ENCODE measurements around the gene MCC. TPM values are rescaled to one million over a fixed set of nuclear protein-coding genes. Genes with fewer than 3 reads are reported as not detected.

The MCC gene
- total RNA-seq, 5 donors from 2014 or later (not counting 1 experiment from before 2014, with no cell fraction given) = 2.6 to 8.3 (median 6.3) TPM

DNA sequence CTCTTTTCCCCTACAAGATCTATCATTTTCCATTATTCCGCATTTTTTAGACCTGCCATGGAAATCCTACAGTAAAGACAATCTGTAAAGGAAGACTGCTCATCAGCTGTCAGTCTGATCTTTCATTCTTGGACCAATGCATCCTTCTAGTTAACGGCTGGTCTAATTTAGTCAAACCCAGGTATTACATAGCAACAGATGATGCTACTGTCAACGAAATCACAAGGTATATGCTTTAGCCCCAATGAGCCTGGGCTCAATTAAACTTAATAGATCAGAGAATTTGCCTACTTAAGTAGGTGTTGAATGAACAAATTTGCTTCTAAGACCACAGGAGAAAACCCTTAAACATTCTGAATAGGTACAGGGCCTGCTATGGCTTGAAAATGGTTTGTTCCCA, 260.5 kb downstream of the MCC start:
- Mint-ChIP-seq H3K4me1 (no peaks in the 10 kb centered on the region), H3K9me3 (no peaks in the 10 kb centered on the region), H3K4me3 (no peak overlapping the region), H3K36me3 (peaks cover under 1% of the 10 kb centered on the region), H3K27me3 (peaks cover 3 to 14% of the 10 kb centered on the region in 2 donors), H3K27ac (no peak overlapping the region)
- H3K36me3 ChIP-seq (ENCODE audit: control insufficient read depth in 2 of 2, extremely low read depth in 1 of 2, insufficient read depth in 1 of 2, low read length in 1 of 2) = no peaks in the 10 kb centered on the region
- 58% methylated on average over 2 of the region's 3 CpGs for WGBS (ENCODE audit: insufficient coverage)
- ChIA-PET CTCF (no interaction called here), POLR2A (no interaction called here)
- H3K27me3 ChIP-seq (replicated peaks in 1 of 2; ENCODE audit: control insufficient read depth in 2 of 2, extremely low read depth in 1 of 2, insufficient read depth in 2 of 2, low read length in 1 of 2) = no peaks in the 10 kb centered on the region
- no peak overlapping the region for H3K4me3 ChIP-seq (ENCODE audit: control insufficient read depth in 1 of 2, extremely low read depth in 1 of 2, low read length in 1 of 2)
- H3K4me1 ChIP-seq (ENCODE audit: control insufficient read depth in 1 of 2, extremely low read depth in 1 of 2, insufficient read depth in 2 of 2, low read length in 2 of 2) = no peaks in the 10 kb centered on the region
- DNase-seq (no peak), ATAC-seq (replicated peaks in 1 of 4) (no peak)
- H3K27ac ChIP-seq (ENCODE audit: low read length) = no peak overlapping the region
- H3K9me3 ChIP-seq = no peaks in the 10 kb centered on the region

DNA sequence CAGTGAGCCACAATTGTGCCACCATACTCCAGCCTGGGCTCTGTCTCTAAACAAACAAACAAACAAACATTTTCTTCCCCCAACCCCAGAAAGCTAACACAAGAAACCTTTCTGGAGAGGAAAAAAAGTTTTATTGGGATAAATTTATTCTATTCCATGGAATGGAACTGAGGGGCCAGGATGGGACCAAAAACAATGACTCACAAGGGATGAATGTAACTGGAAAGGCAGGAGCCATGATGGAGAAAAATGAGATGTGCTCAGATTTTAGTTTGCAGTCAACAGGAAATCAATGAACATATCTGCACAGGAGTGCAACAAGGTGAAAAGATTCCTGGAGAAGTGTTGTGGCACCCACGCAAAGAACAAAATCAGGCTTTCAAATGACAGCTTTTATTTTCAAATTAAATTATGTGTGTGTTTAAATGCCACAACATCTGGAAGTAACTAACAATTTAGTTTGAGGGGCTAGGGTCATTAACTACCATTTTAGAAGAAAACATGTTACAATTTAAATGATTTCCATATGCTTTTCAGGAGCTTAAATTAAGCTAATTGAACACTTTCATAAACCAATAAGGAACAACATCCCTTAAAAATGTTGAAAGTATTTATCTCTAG, 262.0 kb downstream of the MCC start:
- WGBS (ENCODE audit: insufficient coverage) = no CpG with 5 or more reads among the region's 1 CpG
- peaks cover 5% of the 10 kb centered on the region for H3K36me3 Mint-ChIP-seq
- H3K4me1 Mint-ChIP-seq = no peaks in the 10 kb centered on the region
- H3K27me3 ChIP-seq (replicated peaks in 1 of 2; ENCODE audit: control insufficient read depth in 2 of 2, extremely low read depth in 1 of 2, insufficient read depth in 2 of 2, low read length in 1 of 2) = no peaks in the 10 kb centered on the region
- no peak for ATAC-seq (replicated peaks in 1 of 4)
- DNase-seq = no peak
- no peak overlapping the region for H3K27ac Mint-ChIP-seq
- H3K9me3 ChIP-seq = no peaks in the 10 kb centered on the region
- no peak overlapping the region for H3K4me3 Mint-ChIP-seq
- POLR2A ChIA-PET = no interaction called here
- peaks cover 4 to 18% of the 10 kb centered on the region in 2 donors for H3K27me3 Mint-ChIP-seq
- H3K4me3 ChIP-seq (ENCODE audit: control insufficient read depth in 1 of 2, extremely low read depth in 1 of 2, low read length in 1 of 2) = no peak overlapping the region
- CTCF ChIA-PET = no interaction called here
- H3K36me3 ChIP-seq (ENCODE audit: control insufficient read depth in 2 of 2, extremely low read depth in 1 of 2, insufficient read depth in 1 of 2, low read length in 1 of 2) = no peaks in the 10 kb centered on the region
- no peaks in the 10 kb centered on the region for H3K9me3 Mint-ChIP-seq
- H3K4me1 ChIP-seq (ENCODE audit: control insufficient read depth in 1 of 2, extremely low read depth in 1 of 2, insufficient read depth in 2 of 2, low read length in 2 of 2) = no peaks in the 10 kb centered on the region
- H3K27ac ChIP-seq (ENCODE audit: low read length) = no peak overlapping the region

DNA sequence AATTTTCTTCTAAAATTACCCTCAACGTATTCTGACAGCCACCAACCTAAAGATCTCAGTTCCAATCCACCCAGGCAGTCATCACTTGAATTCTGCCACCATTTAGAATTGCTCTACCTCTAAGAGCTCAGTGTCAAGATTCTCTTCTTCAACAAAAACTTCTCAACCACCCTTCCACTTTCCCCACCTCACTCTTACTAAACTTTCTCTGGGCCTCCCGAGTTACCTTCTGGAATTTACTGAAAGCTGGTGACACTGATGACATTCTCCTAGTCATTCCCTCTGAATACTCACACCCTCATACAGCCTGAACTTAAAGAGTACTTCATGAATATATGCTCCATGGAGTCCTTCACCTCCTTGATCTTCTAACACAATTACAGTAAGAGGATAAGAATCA, 263.0 kb downstream of the MCC start:
- Histone ChIP-seq H3K27ac (ENCODE audit: low read length) (no peak overlapping the region), H3K4me3 (ENCODE audit: control insufficient read depth in 1 of 2, extremely low read depth in 1 of 2, low read length in 1 of 2) (no peak overlapping the region), H3K36me3 (ENCODE audit: control insufficient read depth in 2 of 2, extremely low read depth in 1 of 2, insufficient read depth in 1 of 2, low read length in 1 of 2) (no peaks in the 10 kb centered on the region), H3K4me1 (ENCODE audit: control insufficient read depth in 1 of 2, extremely low read depth in 1 of 2, insufficient read depth in 2 of 2, low read length in 2 of 2) (no peaks in the 10 kb centered on the region), H3K27me3 (replicated peaks in 1 of 2; ENCODE audit: control insufficient read depth in 2 of 2, extremely low read depth in 1 of 2, insufficient read depth in 2 of 2, low read length in 1 of 2) (no peaks in the 10 kb centered on the region), H3K9me3 (no peaks in the 10 kb centered on the region)
- CTCF ChIA-PET = interaction anchor here in 1 of 2 donors (0.6 kb wide), 1 partner anchor 10 kb away, joined by 3 read pairs; no protein-coding TSS in a partner anchor
- Mint-ChIP-seq H3K4me1 (no peaks in the 10 kb centered on the region), H3K27me3 (peaks cover 4 to 18% of the 10 kb centered on the region in 2 donors), H3K4me3 (no peak overlapping the region), H3K36me3 (peaks cover 5% of the 10 kb centered on the region), H3K27ac (no peak overlapping the region), H3K9me3 (no peaks in the 10 kb centered on the region)
- 78% methylated on average over 2 of the region's 2 CpGs for WGBS (ENCODE audit: insufficient coverage)
- DNase-seq (no peak), ATAC-seq (replicated peaks in 1 of 4) (no peak)
- POLR2A ChIA-PET = no interaction called here

DNA sequence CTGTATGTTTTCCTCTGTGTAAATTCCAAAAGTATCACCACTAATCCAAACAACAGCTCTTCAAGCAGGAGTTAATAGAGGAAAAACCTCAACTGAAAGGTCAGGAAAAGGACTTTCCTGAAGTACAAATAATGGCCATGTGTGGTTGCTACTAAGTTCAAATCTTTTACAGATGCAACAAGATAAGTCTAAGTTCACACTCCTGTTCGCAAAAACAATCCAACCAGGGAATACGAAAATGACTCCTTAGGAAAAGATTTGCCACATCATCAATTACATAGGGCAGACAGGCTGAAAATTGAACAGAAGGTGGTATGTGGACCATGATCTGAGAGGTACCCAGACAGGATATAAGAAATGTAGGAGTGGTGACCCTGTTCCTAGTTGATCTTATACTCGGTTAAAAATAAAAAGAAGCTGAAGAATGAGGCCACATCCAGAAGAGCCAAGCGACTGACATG, 263.6 kb downstream of the MCC start:
- H3K27ac Mint-ChIP-seq = no peak overlapping the region
- H3K9me3 ChIP-seq = no peaks in the 10 kb centered on the region
- POLR2A ChIA-PET = no interaction called here

DNA sequence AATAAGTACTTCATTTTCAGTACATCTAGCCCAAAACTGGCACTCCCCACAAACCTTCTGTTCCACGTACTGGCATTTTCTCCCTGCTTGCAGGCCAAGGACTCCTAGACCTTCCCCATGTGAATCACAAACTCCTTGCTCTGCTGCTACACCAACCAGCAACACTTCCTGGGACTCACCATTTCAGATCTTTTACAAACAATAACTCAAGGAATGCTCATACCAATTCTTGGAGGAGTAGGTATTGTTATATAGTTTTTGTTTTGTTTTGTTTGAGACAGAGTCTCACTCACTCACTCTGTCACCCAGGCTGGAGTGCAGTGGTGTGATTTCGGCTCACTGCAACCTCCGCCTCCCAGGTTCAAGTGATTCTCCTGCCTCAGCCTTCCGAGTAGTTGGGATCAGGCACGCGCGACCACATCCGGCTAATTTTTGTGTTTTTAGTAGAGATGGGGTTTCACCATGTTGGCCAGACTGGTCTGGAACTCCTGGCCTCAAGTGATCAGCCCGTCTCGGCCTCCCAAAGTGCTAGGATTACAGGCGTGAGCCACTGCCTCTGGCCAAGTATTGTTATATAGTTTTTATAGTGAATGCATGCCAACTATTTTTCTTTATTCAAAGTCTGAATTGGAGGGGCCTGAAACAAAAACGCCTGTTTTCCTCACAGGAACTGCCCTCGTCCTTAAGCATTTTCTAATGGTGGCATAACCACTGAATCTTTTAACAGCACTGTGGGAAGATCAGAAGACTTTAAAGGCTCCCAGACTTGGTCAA, 264.2 kb downstream of the MCC start:
- Histone ChIP-seq H3K36me3 (ENCODE audit: control insufficient read depth in 2 of 2, extremely low read depth in 1 of 2, insufficient read depth in 1 of 2, low read length in 1 of 2) (no peaks in the 10 kb centered on the region), H3K27ac (ENCODE audit: low read length) (no peak overlapping the region), H3K4me1 (ENCODE audit: control insufficient read depth in 1 of 2, extremely low read depth in 1 of 2, insufficient read depth in 2 of 2, low read length in 2 of 2) (no peaks in the 10 kb centered on the region), H3K27me3 (replicated peaks in 1 of 2; ENCODE audit: control insufficient read depth in 2 of 2, extremely low read depth in 1 of 2, insufficient read depth in 2 of 2, low read length in 1 of 2) (no peaks in the 10 kb centered on the region), H3K4me3 (ENCODE audit: control insufficient read depth in 1 of 2, extremely low read depth in 1 of 2, low read length in 1 of 2) (no peak overlapping the region), H3K9me3 (no peaks in the 10 kb centered on the region)
- CTCF ChIA-PET = no interaction called here
- Mint-ChIP-seq H3K27me3 (peaks cover 4 to 18% of the 10 kb centered on the region in 2 donors), H3K9me3 (no peaks in the 10 kb centered on the region), H3K4me3 (no peak overlapping the region), H3K27ac (no peak overlapping the region), H3K36me3 (peaks cover 5% of the 10 kb centered on the region), H3K4me1 (no peaks in the 10 kb centered on the region)
- WGBS (ENCODE audit: insufficient coverage) = 85% methylated on average over 2 of the region's 13 CpGs
- POLR2A ChIA-PET = no interaction called here
- DNase-seq (no peak), ATAC-seq (replicated peaks in 1 of 4) (no peak)

More for the DNA sequence above, 263.6 kb downstream of the MCC start:
- H3K4me1 Mint-ChIP-seq = no peaks in the 10 kb centered on the region
- H3K4me3 ChIP-seq (ENCODE audit: control insufficient read depth in 1 of 2, extremely low read depth in 1 of 2, low read length in 1 of 2) = no peak overlapping the region
- no peak overlapping the region for H3K4me3 Mint-ChIP-seq
- no peaks in the 10 kb centered on the region for H3K4me1 ChIP-seq (ENCODE audit: control insufficient read depth in 1 of 2, extremely low read depth in 1 of 2, insufficient read depth in 2 of 2, low read length in 2 of 2)
- H3K27me3 ChIP-seq (replicated peaks in 1 of 2; ENCODE audit: control insufficient read depth in 2 of 2, extremely low read depth in 1 of 2, insufficient read depth in 2 of 2, low read length in 1 of 2) = no peaks in the 10 kb centered on the region
- peaks cover 4 to 18% of the 10 kb centered on the region in 2 donors for H3K27me3 Mint-ChIP-seq
- DNase-seq (no peak), ATAC-seq (replicated peaks in 1 of 4) (no peak)
- H3K36me3 Mint-ChIP-seq = peaks cover 5% of the 10 kb centered on the region
- CTCF ChIA-PET = no interaction called here
- H3K27ac ChIP-seq (ENCODE audit: low read length) = no peak overlapping the region
- H3K36me3 ChIP-seq (ENCODE audit: control insufficient read depth in 2 of 2, extremely low read depth in 1 of 2, insufficient read depth in 1 of 2, low read length in 1 of 2) = no peaks in the 10 kb centered on the region
- H3K9me3 Mint-ChIP-seq = no peaks in the 10 kb centered on the region
- 100% methylated on average over 2 of the region's 4 CpGs for WGBS (ENCODE audit: insufficient coverage)

DNA sequence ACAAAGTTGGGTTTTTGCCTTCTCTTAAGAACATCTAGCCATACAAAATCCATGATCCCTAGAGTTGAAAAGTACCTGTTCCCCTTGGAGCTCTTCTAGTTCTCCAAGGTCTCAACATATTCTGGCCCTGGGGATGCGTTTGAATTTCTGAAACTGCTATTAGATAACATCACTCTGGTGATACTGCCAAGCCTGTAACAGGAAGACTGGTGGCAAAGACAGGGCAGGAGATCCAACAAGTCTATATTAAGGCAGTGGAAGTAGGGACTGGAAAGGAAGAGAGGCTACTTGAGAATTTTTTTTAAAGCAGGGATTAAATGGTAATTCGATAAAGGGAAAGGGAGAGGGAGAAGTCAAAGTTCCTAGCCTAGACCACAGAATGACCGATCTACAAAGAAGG, 264.9 kb downstream of the MCC start:
- Mint-ChIP-seq H3K4me1 (no peaks in the 10 kb centered on the region), H3K9me3 (no peaks in the 10 kb centered on the region), H3K27me3 (peaks cover 4 to 12% of the 10 kb centered on the region in 2 donors), H3K4me3 (no peak overlapping the region), H3K36me3 (peaks cover 5% of the 10 kb centered on the region), H3K27ac (no peak overlapping the region)
- H3K27ac ChIP-seq (ENCODE audit: low read length) = no peak overlapping the region
- ChIA-PET POLR2A (no interaction called here), CTCF (no interaction called here)
- 100% methylated on average over 1 of the region's 3 CpGs for WGBS (ENCODE audit: insufficient coverage)
- no peaks in the 10 kb centered on the region for H3K27me3 ChIP-seq (replicated peaks in 1 of 2; ENCODE audit: control insufficient read depth in 2 of 2, extremely low read depth in 1 of 2, insufficient read depth in 2 of 2, low read length in 1 of 2)
- H3K4me3 ChIP-seq (ENCODE audit: control insufficient read depth in 1 of 2, extremely low read depth in 1 of 2, low read length in 1 of 2) = no peak overlapping the region
- no peaks in the 10 kb centered on the region for H3K36me3 ChIP-seq (ENCODE audit: control insufficient read depth in 2 of 2, extremely low read depth in 1 of 2, insufficient read depth in 1 of 2, low read length in 1 of 2)
- no peaks in the 10 kb centered on the region for H3K9me3 ChIP-seq
- ATAC-seq (replicated peaks in 1 of 4) = no peak
- DNase-seq = no peak
- no peaks in the 10 kb centered on the region for H3K4me1 ChIP-seq (ENCODE audit: control insufficient read depth in 1 of 2, extremely low read depth in 1 of 2, insufficient read depth in 2 of 2, low read length in 2 of 2)
